ENCODE results near the gene ACP3. TPM values are rescaled to one million over a fixed set of nuclear protein-coding genes. Genes with fewer than 3 reads are reported as not detected.

The ACP3 gene
- total and polyA plus RNA-seq, 11 donors, result 0.08 to 6.2 (median 0.69) TPM; not detected in 1

DNA sequence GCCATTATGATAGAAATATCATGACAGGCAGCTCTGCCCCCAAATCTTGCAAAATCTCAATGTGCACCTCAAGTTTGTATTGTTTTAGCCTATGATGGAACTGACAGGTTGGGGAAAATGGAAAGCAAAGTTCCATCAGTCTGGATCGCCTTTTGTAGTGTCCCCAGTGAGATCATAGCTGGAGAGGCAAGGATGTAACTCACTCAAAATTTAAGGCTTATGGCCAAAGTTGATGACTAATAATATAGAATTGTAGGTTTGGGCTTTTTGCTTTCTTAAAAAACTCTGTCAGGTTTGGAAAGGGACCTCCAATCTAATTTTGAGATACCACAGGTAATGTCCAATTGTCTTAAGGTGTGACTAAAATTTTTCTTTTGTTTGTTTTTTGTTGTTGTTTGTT is 1.4 kb upstream of the ACP3 start:
- Histone ChIP-seq H3K4me3 (no peak overlapping the region), H3K27me3 (no peaks in the 10 kb centered on the region), H3K4me1 (peaks cover 0 to 17% (median 3%) of the 10 kb centered on the region in 12 donors), H3K36me3 (no peaks in the 10 kb centered on the region), H3K27ac (no peak overlapping the region), H3K9me3 (no peaks in the 10 kb centered on the region)
- no peak for ATAC-seq
- no peak for DNase-seq
- intact Hi-C loops (cut with DNase I), result loop anchor here in 1 of 10 donors (5.0 kb wide), 1 partner anchor 34 kb away; no protein-coding TSS in a partner anchor
- 86 to 89% (median 87%) methylated on average over 1 of the region's 1 CpG for WGBS, 4 donors
- TF ChIP-seq POLR2A (IDR thresholded peaks at IDR 0.05), result no peak
- TF ChIP-seq, protein P1, sequence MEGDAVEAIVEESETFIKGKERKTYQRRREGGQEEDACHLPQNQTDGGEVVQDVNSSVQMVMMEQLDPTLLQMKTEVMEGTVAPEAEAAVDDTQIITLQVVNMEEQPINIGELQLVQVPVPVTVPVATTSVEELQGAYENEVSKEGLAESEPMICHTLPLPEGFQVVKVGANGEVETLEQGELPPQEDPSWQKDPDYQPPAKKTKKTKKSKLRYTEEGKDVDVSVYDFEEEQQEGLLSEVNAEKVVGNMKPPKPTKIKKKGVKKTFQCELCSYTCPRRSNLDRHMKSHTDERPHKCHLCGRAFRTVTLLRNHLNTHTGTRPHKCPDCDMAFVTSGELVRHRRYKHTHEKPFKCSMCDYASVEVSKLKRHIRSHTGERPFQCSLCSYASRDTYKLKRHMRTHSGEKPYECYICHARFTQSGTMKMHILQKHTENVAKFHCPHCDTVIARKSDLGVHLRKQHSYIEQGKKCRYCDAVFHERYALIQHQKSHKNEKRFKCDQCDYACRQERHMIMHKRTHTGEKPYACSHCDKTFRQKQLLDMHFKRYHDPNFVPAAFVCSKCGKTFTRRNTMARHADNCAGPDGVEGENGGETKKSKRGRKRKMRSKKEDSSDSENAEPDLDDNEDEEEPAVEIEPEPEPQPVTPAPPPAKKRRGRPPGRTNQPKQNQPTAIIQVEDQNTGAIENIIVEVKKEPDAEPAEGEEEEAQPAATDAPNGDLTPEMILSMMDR (IDR thresholded peaks at IDR 0.05), result no peak

DNA sequence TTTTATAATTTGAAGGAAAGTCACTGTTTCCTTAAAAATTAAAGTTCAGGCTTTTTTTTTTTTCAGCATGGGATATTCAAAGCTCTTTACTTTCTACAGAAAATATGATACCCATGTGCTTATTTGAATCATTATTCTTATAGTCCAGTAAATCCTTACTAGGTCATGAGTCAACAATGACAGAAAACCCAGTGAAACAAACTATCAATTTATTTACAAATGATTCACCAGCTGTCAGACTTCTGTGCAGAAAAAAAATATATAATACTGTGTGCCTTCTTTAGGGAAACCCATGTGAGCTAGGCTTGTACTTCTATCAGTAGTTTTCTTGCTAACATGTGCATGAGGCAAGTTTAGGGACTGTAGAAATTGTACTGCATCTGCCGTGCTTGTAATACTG is 1.2 kb downstream of the ACP3 start:
- H3K27ac ChIP-seq, result peak overlapping the region in 1 of 12 donors; percentile 87
- peaks cover 0 to 17% (median 3%) of the 10 kb centered on the region in 12 donors for H3K4me1 ChIP-seq
- 22 to 45% (median 39%) methylated on average over 1 of the region's 1 CpG for WGBS, 4 donors
- H3K27me3 ChIP-seq, result no peaks in the 10 kb centered on the region
- intact Hi-C loops (cut with DNase I), result loop anchor here in 1 of 10 donors (5.0 kb wide), 1 partner anchor 36 kb away; no protein-coding TSS in a partner anchor
- no peaks in the 10 kb centered on the region for H3K9me3 ChIP-seq
- TF ChIP-seq, protein P1 (IDR thresholded peaks at IDR 0.05), result no peak
- TF ChIP-seq POLR2A (IDR thresholded peaks at IDR 0.05), result no peak
- peak overlapping the region in 1 of 12 donors; percentile 48 for H3K4me3 ChIP-seq
- DNase-seq (no peak), ATAC-seq (no peak)
- H3K36me3 ChIP-seq, result no peaks in the 10 kb centered on the region

DNA sequence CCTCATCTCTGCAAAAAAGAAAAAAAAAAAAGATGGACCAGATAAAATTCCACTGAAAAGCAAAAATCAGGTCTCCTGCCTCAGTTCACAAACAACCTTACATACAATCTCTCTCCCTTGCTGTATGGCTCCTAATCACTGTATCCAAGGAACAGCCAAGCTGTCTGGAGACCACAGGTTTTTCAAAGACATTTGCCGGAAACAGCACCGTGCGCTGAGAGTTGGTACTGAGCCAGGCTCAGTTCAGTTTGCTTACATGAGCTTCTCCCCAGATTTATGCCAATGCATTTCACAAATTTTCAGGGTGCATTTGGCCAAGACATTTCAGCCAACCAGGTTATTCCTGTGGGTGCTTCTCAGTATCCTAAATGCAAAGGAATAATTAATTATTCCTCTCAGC is 4.1 kb downstream of the ACP3 start:
- Histone ChIP-seq H3K36me3 (no peaks in the 10 kb centered on the region), H3K4me1 (peaks cover 0 to 22% (median 3%) of the 10 kb centered on the region in 12 donors), H3K27me3 (no peaks in the 10 kb centered on the region), H3K27ac (no peak overlapping the region), H3K9me3 (no peaks in the 10 kb centered on the region), H3K4me3 (no peak overlapping the region)
- TF ChIP-seq, protein P1 (IDR thresholded peaks at IDR 0.05), result no peak
- no peak for ATAC-seq
- no peak for DNase-seq
- WGBS, 4 donors, result 56 to 82% (median 75%) methylated on average over 3 of the region's 3 CpGs
- intact Hi-C loops (cut with DNase I), result no loop called here

DNA sequence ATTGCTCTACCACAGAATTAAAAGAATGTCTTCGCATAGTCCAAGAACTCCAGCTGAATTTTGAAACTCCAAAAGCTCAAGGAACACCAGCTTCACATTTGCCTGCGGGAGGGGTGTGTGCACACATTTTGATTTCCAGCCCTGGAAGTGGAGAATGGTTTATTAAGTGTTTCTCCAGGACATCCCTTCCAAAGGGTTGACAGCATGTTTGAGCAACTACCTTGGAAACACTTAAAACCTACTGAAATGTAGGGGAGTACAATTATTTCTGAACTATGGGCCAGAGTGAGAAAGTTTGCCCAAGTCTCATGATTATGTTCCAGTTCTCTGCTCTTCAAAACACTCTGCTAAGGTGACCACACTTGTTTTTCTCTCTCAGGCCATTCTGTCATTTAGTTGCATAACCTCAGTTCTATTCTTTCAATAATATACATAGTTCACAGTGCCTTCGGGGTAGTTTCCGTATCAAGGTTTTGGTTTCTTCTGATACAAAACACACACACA is 7.9 kb downstream of the ACP3 start:
- H3K36me3 ChIP-seq, result no peaks in the 10 kb centered on the region
- no peaks in the 10 kb centered on the region for H3K9me3 ChIP-seq
- ATAC-seq (peak in 1 of 4 donors; percentile 26), DNase-seq (no peak)
- H3K27ac ChIP-seq, result no peak overlapping the region
- TF ChIP-seq, protein P1 (IDR thresholded peaks at IDR 0.05), result no peak
- TF ChIP-seq POLR2A (IDR thresholded peaks at IDR 0.05), result no peak
- peaks cover 0 to under 1% (median 0%) of the 10 kb centered on the region in 9 donors for H3K27me3 ChIP-seq
- peaks cover 0 to 6% (median 0%) of the 10 kb centered on the region in 12 donors for H3K4me1 ChIP-seq
- 82 to 90% (median 82%) methylated on average over 4 of the region's 4 CpGs for WGBS, 4 donors
- intact Hi-C loops (cut with DNase I), result no loop called here
- no peak overlapping the region for H3K4me3 ChIP-seq
